OCI-LY3 (cell line): ENCODE data around the gene MARK3.

Experiments used
- EZH2phosphoT487 ChIP-seq: fragments of 200-600 bp; shearing (Covaris generic); IDR thresholded peaks from 2 replicates; pipeline ENCODE4 v1.6.1; 2018; ENCODE audit warnings: antibody characterized with exemption, mixed run types, low read depth
- TF ChIP-seq, protein P1 (sequence below): fragments of 200-600, 300-600 bp; sonication (generic); IDR thresholded peaks from 2 replicates; pipeline ENCODE4 v1.5.1; 2014; ENCODE audit warnings: antibody characterized with exemption, low read length, low read depth

DNA sequence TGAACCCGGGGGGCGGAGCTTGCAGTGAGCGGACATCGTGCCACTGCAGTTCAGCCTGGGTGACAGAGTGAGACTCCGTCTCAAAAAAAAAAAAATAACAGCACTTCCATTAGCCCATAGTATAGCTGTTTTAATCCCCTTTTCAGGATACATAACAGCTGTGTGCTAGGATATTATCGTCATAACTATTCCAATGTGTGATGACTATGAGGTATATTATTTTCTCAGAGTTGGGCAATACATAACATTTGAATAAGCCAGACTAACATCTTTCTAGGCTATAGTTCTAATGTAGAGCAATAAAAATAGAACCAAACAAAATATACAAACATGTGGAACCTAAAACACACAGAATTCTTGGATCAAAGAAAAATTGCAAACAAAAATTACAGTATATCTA is 57.1 kb downstream of the MARK3 start:
- TF ChIP-seq, protein P1, sequence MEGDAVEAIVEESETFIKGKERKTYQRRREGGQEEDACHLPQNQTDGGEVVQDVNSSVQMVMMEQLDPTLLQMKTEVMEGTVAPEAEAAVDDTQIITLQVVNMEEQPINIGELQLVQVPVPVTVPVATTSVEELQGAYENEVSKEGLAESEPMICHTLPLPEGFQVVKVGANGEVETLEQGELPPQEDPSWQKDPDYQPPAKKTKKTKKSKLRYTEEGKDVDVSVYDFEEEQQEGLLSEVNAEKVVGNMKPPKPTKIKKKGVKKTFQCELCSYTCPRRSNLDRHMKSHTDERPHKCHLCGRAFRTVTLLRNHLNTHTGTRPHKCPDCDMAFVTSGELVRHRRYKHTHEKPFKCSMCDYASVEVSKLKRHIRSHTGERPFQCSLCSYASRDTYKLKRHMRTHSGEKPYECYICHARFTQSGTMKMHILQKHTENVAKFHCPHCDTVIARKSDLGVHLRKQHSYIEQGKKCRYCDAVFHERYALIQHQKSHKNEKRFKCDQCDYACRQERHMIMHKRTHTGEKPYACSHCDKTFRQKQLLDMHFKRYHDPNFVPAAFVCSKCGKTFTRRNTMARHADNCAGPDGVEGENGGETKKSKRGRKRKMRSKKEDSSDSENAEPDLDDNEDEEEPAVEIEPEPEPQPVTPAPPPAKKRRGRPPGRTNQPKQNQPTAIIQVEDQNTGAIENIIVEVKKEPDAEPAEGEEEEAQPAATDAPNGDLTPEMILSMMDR, result no peak
- no peak for TF ChIP-seq EZH2phosphoT487
